Hepatocyte (in vitro differentiated cells): ENCODE results near the gene FBLN2.

ENCODE experiments used
- CTCF ChIP-seq: fragments of 200-600 bp; sonication (generic); IDR thresholded peaks from 2 replicates; pipeline ENCODE4 v1.5.1; 2016; ENCODE audit warnings: antibody characterized with exemption, mild to moderate bottlenecking; ENCODE audit not compliant: poor library complexity
- EZH2 ChIP-seq: fragments of 200-600 bp; sonication (generic); IDR thresholded peaks from 2 replicates; pipeline ENCODE4 v1.6.1; 2016; ENCODE audit warnings: antibody characterized with exemption, mild to moderate bottlenecking, borderline replicate concordance

DNA sequence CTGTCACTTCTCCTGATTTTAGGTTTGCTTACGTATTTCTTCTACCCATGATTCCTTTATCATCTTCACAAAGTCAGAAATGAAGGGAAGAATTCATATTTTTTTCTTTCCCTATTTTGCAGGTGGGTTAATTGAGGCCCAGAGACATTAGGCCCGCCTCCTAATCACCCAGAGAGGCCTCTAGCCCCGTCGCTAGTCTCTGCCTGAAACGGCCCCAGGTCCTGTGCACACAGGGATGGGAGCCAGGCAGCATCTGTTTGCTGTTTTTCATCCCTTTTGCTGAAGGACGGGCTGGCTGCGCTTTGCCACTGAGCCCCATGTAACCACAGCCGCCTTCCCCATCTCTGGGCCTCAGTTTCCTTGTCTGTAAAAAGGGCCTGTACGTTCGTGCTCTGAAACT, 135.9 kb downstream of the FBLN2 start:
- TF ChIP-seq CTCF (no peak), EZH2 (no peak)
